ENCODE data around the gene RNF121. TPM values are rescaled to one million over a fixed set of nuclear protein-coding genes. Genes with fewer than 3 reads are reported as not detected.
"Not testable (repeated sequence)": the region's sequence is repeated elsewhere in the genome, so short reads cannot be mapped to it uniquely, and the experiment has no call there.

The RNF121 gene
- total and polyA plus RNA-seq, 2 donors (not counting 1 experiment from before 2014, with no cell fraction given): 31.7 to 56.0 TPM

- ChIA-PET CTCF (interaction anchor here (0.9 kb wide), 1 partner anchor 104 kb away, joined by 3 read pairs; no protein-coding TSS in a partner anchor), POLR2A (interaction anchor here (1.2 kb wide), 1 partner anchor 16 kb away, joined by 4 read pairs; the partner anchor contains the start of gene XNDC1N)
- H2AFZ ChIP-seq (ENCODE audit: insufficient read depth, low read depth, low read length, poor library complexity, severe bottlenecking); H3K27ac Mint-ChIP-seq; H3K9me3 Mint-ChIP-seq (ENCODE audit: insufficient read depth); H3K4me1 Mint-ChIP-seq; H3K79me2 ChIP-seq (ENCODE audit: control insufficient read depth, insufficient read depth, low read length); H3K9ac ChIP-seq (ENCODE audit: low read length); H3K27me3 ChIP-seq (replicated peaks in 1 of 4; ENCODE audit: control extremely low read depth in 1 of 4, control insufficient read depth in 3 of 4, insufficient read depth in 4 of 4, low read length in 3 of 4); H3K27me3 Mint-ChIP-seq; H3K27ac ChIP-seq (ENCODE audit: low read length in 2 of 2); DNase-seq; ATAC-seq (ENCODE audit: low read depth); H3K9me3 ChIP-seq (ENCODE audit: control extremely low read depth in 1 of 3, control insufficient read depth in 2 of 3, insufficient read depth in 1 of 3, low read length in 2 of 3); H3K4me2 ChIP-seq (replicated peaks; ENCODE audit: low read depth, low read length, poor library complexity, severe bottlenecking); H3K4me3 Mint-ChIP-seq; H3K4me3 ChIP-seq (ENCODE audit: control extremely low read depth in 1 of 5, extremely low read depth in 1 of 5, insufficient read depth in 1 of 5, low read depth in 2 of 5, low read length in 4 of 5); intact Hi-C loops (cut with micrococcal nuclease); H3K4me1 ChIP-seq (ENCODE audit: control insufficient read depth in 2 of 2, insufficient read depth in 2 of 2, low read length in 2 of 2); H4K20me1 ChIP-seq (ENCODE audit: control insufficient read depth, insufficient read depth, low read length, poor library complexity, severe bottlenecking): not testable (repeated sequence)
- peaks cover 6 to 36% of the 10 kb centered on the region in 2 experiments for H3K36me3 ChIP-seq (replicated peaks in 1 of 2; ENCODE audit: control extremely low read depth in 1 of 2, control insufficient read depth in 1 of 2, extremely low read depth in 1 of 2, insufficient read depth in 2 of 2, low read length in 1 of 2)
- 100% methylated on average over 4 of the region's 10 CpGs for WGBS (ENCODE audit: insufficient coverage)
These were observed 16.9 kb upstream of the RNF121 start for GRCh38 chr11:71911986-71912340.

- H3K79me2 ChIP-seq (ENCODE audit: control insufficient read depth, insufficient read depth, low read length): no peaks in the 10 kb centered on the region
- Mint-ChIP-seq H3K27me3 (no peaks in the 10 kb centered on the region), H3K27ac (no peak overlapping the region), H3K4me3 (no peak overlapping the region), H3K4me1 (peaks cover 3% of the 10 kb centered on the region), H3K9me3 (ENCODE audit: insufficient read depth) (no peaks in the 10 kb centered on the region)
- H3K9ac ChIP-seq (ENCODE audit: low read length): no peak overlapping the region
- H3K9me3 ChIP-seq (ENCODE audit: control extremely low read depth in 1 of 3, control insufficient read depth in 2 of 3, insufficient read depth in 1 of 3, low read length in 2 of 3): no peaks in the 10 kb centered on the region
- CTCF ChIA-PET: no interaction called here
- peaks cover 10 to 41% of the 10 kb centered on the region in 2 experiments for H3K36me3 ChIP-seq (replicated peaks in 1 of 2; ENCODE audit: control extremely low read depth in 1 of 2, control insufficient read depth in 1 of 2, extremely low read depth in 1 of 2, insufficient read depth in 2 of 2, low read length in 1 of 2)
- H3K4me3 ChIP-seq (ENCODE audit: control extremely low read depth in 1 of 5, extremely low read depth in 1 of 5, insufficient read depth in 1 of 5, low read depth in 2 of 5, low read length in 4 of 5): no peak overlapping the region
- WGBS (ENCODE audit: insufficient coverage): 100% methylated on average over 1 of the region's 5 CpGs
- TF ChIP-seq CTCF (IDR thresholded peaks at IDR 0.05): no peak
- TF ChIP-seq EZH2 (IDR thresholded peaks at IDR 0.05; ENCODE audit: borderline replicate concordance, insufficient read depth, low read depth, low read length, poor library complexity, severe bottlenecking): no peak
- no peak overlapping the region for H3K27ac ChIP-seq (ENCODE audit: low read length in 2 of 2)
- no peaks in the 10 kb centered on the region for H3K4me1 ChIP-seq (ENCODE audit: control insufficient read depth in 2 of 2, insufficient read depth in 2 of 2, low read length in 2 of 2)
- H2AFZ ChIP-seq (ENCODE audit: insufficient read depth, low read depth, low read length, poor library complexity, severe bottlenecking): no peak overlapping the region
- no peak overlapping the region for H3K4me2 ChIP-seq (replicated peaks; ENCODE audit: low read depth, low read length, poor library complexity, severe bottlenecking)
- ATAC-seq (ENCODE audit: low read depth) (no peak), DNase-seq (no peak)
- no peaks in the 10 kb centered on the region for H4K20me1 ChIP-seq (ENCODE audit: control insufficient read depth, insufficient read depth, low read length, poor library complexity, severe bottlenecking)
- intact Hi-C loops (cut with micrococcal nuclease): no loop called here
- H3K27me3 ChIP-seq (replicated peaks in 1 of 4; ENCODE audit: control extremely low read depth in 1 of 4, control insufficient read depth in 3 of 4, insufficient read depth in 4 of 4, low read length in 3 of 4): no peaks in the 10 kb centered on the region
- POLR2A ChIA-PET: interaction anchor here (0.7 kb wide), 1 partner anchor 98 kb away, joined by 8 read pairs; no protein-coding TSS in a partner anchor
These were observed 14.9 kb upstream of the RNF121 start for GRCh38 chr11:71913756-71914526.
